OCI-LY7 (cell line): Measurements from ENCODE around the gene MPC1. TPM values are rescaled to one million over a fixed set of nuclear protein-coding genes. Genes with fewer than 3 reads are reported as not detected.

Experiments
- BruUV-seq: library from RNA; stranded (reverse); fragments of 400-500 nt; replicated peaks from 2 replicates; lab custom pipeline; 2021; lab: Mats Ljungman, UMichigan
- CTCF ChIA-PET: fragments of 300-600 bp; sonication (Branson Sonifier 250); formaldehyde crosslinking; loops from one replicate; lab custom pipeline; 2022; ENCODE audit warnings: antibody characterized with exemption; ENCODE audit not compliant: unreplicated experiment; lab: Charles Lee
- POLR2A ChIA-PET: fragments of 300-600 bp; sonication (Branson Sonifier 250); formaldehyde crosslinking; loops from one replicate; lab custom pipeline; 2022; ENCODE audit warnings: antibody characterized with exemption; lab: Charles Lee
- DNase-seq: peaks from one replicate; pipeline ENCODE4 v3.0.0-alpha.2; 2015; ENCODE audit warnings: low spot score
- H2AFZ ChIP-seq: fragments of 200-600 bp; sonication (generic), shearing (Covaris generic); 2 replicates; pipeline ENCODE4 v1.6.1; 2014; ENCODE audit warnings: mild to moderate bottlenecking, antibody characterized with exemption, low read length, moderate library complexity
- H3K27ac ChIP-seq: fragments of 200-600 bp; sonication (generic); 2 replicates; pipeline ENCODE4 v1.5.1; 2014; ENCODE audit warnings: mixed run types, low read depth, mild to moderate bottlenecking, moderate library complexity, low read length, inconsistent platforms; ENCODE audit not compliant: poor library complexity, severe bottlenecking
- H3K36me3 ChIP-seq: fragments of 200-600 bp; sonication (generic); 2 replicates; pipeline ENCODE4 v1.6.1; 2014; ENCODE audit warnings: mild to moderate bottlenecking, antibody characterized with exemption, low read length, moderate library complexity, mixed read lengths; ENCODE audit not compliant: insufficient read depth
- H3K4me1 ChIP-seq: fragments of 200-600 bp; sonication (generic); 2 replicates; pipeline ENCODE4 v1.5.1; 2014; ENCODE audit warnings: mild to moderate bottlenecking, low read length; ENCODE audit not compliant: insufficient read depth, poor library complexity, severe bottlenecking
- H3K4me2 ChIP-seq: fragments of 200-600 bp; sonication (generic); 2 replicates; pipeline ENCODE4 v1.6.1; 2014; ENCODE audit warnings: mild to moderate bottlenecking, low read length
- H3K4me3 ChIP-seq: fragments of 200-600 bp; sonication (generic); 2 replicates; pipeline ENCODE4 v1.5.1; 2014; ENCODE audit warnings: mild to moderate bottlenecking, low read depth, low read length; ENCODE audit not compliant: poor library complexity, severe bottlenecking
- H3K79me2 ChIP-seq: fragments of 200-600 bp; sonication (generic); 2 replicates; pipeline ENCODE4 v1.6.1; 2016; ENCODE audit warnings: low read depth, mild to moderate bottlenecking, low read length, moderate library complexity, mixed read lengths; ENCODE audit not compliant: insufficient read depth
- H3K9me2 ChIP-seq: fragments of 200-600 bp; sonication (generic); 2 replicates; pipeline ENCODE4 v1.6.1; 2016; ENCODE audit warnings: mild to moderate bottlenecking, low read length, mixed read lengths; ENCODE audit not compliant: insufficient read depth
- H3K9me3 ChIP-seq: fragments of 200-600 bp; sonication (generic); 2 replicates; pipeline ENCODE4 v1.6.1; 2014; ENCODE audit warnings: mild to moderate bottlenecking, mixed run types, low read length, mixed read lengths
- H4K20me1 ChIP-seq: fragments of 200-600 bp; sonication (generic); 2 replicates; pipeline ENCODE4 v1.6.1; 2014; ENCODE audit warnings: mild to moderate bottlenecking, antibody characterized with exemption, low read length, moderate library complexity, mixed read lengths; ENCODE audit not compliant: insufficient read depth
- EZH2phosphoT487 ChIP-seq: fragments of 200-600 bp; sonication (generic); IDR thresholded peaks from 2 replicates; pipeline ENCODE4 v1.6.1; 2018; ENCODE audit warnings: low read depth, borderline replicate concordance, mild to moderate bottlenecking, mixed run types, antibody characterized with exemption, low read length, moderate library complexity, mixed read lengths
- intact Hi-C: fragments of 100-400 bp; cut with micrococcal nuclease; formaldehyde crosslinking; loops from one replicate; pipeline ENCODE4 v1.10.0; 2022; ENCODE audit not compliant: unreplicated experiment
- total RNA-seq, 2 experiments: library from RNA; depleted of rRNA in 1 of 2; stranded (reverse); fragments of >200 nt in 1 of 2; shearing (Covaris generic) in 1 of 2; gene quantifications; 2 replicates each; pipeline ENCODE4 v1.2.3, GENCODE V29; 2014 to 2022
- TF ChIP-seq, protein P1 (sequence below): fragments of 200-600 bp; sonication (generic); conservative IDR thresholded peaks from 2 replicates; pipeline ENCODE4 v1.5.1; 2014; ENCODE audit warnings: mild to moderate bottlenecking, antibody characterized with exemption, low read length, moderate library complexity, mixed read lengths

MPC1 gene
- total RNA-seq, 2 experiments from 2014 or later = 36.1 to 38.1 TPM

DNA sequence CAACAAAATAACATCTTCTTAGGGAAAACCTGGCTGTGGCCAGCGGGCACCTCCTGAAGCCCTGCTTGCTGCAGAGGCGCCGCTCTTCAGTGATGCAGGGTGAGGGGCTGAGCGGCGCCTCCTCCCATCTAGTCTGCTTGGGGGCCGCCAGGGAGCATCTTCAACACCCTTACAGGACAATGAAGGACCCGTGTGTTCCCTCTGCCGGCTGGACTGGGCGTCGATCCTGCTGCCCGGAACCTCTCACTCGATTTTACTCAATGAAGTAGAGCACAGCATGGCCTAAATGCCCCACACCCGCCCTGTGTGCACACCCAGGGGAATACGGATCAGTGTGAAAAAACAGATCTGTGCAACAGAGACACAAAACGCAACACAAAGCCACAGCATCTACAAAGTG is 28.5 kb upstream of the MPC1 start:
- Histone ChIP-seq H2AFZ (no peak overlapping the region), H3K36me3 (no peaks in the 10 kb centered on the region), H3K27ac (no peak overlapping the region), H3K4me3 (no peak overlapping the region), H3K9me2 (no peaks in the 10 kb centered on the region), H3K4me1 (no peaks in the 10 kb centered on the region), H4K20me1 (no peaks in the 10 kb centered on the region), H3K9me3 (no peaks in the 10 kb centered on the region), H3K4me2 (no peak overlapping the region), H3K79me2 (no peaks in the 10 kb centered on the region)
- BruUV-seq = no TSS peak
- POLR2A ChIA-PET = interaction anchor here (0.7 to 1.0 kb wide), 2 partner anchors 85 to 127 kb away, joined by 3 read pairs; no protein-coding TSS in a partner anchor
- no peak for TF ChIP-seq EZH2phosphoT487
- TF ChIP-seq, protein P1, sequence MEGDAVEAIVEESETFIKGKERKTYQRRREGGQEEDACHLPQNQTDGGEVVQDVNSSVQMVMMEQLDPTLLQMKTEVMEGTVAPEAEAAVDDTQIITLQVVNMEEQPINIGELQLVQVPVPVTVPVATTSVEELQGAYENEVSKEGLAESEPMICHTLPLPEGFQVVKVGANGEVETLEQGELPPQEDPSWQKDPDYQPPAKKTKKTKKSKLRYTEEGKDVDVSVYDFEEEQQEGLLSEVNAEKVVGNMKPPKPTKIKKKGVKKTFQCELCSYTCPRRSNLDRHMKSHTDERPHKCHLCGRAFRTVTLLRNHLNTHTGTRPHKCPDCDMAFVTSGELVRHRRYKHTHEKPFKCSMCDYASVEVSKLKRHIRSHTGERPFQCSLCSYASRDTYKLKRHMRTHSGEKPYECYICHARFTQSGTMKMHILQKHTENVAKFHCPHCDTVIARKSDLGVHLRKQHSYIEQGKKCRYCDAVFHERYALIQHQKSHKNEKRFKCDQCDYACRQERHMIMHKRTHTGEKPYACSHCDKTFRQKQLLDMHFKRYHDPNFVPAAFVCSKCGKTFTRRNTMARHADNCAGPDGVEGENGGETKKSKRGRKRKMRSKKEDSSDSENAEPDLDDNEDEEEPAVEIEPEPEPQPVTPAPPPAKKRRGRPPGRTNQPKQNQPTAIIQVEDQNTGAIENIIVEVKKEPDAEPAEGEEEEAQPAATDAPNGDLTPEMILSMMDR = no peak
- intact Hi-C loops = no loop called here
- CTCF ChIA-PET = no interaction called here
- no peak for DNase-seq

DNA sequence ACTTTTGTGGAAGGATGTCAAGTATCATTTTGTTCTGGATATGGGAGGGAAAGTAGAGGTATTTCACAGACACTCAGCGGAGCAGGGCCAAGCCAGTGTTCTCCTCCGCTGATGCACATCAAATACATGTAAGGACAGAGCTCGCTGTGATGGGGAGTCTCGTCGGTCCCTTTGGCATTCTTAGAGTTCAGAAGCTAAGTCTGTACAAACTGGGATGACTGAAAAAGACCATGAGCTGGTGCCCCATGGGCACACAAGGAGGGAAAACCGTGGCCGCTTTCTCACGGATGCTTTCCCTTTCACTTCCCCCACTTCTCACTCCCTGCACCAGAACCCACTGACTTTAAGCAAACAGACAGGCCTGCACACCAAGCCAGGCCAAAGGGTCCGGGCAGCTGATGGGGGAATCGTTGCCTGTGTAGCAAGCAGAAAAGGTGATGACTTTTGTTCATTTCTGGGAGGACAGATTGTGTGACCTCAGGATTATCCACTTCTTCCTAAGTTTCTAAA is 27.7 kb upstream of the MPC1 start:
- ChIA-PET POLR2A (interaction anchor here (0.7 to 1.0 kb wide), 2 partner anchors 84 to 127 kb away, joined by 3 read pairs; no protein-coding TSS in a partner anchor), CTCF (no interaction called here)
- Histone ChIP-seq H3K79me2 (no peaks in the 10 kb centered on the region), H3K4me2 (no peak overlapping the region), H3K27ac (no peak overlapping the region), H2AFZ (no peak overlapping the region), H3K4me3 (no peak overlapping the region), H3K36me3 (no peaks in the 10 kb centered on the region), H4K20me1 (no peaks in the 10 kb centered on the region), H3K9me2 (no peaks in the 10 kb centered on the region), H3K4me1 (no peaks in the 10 kb centered on the region), H3K9me3 (no peaks in the 10 kb centered on the region)
- intact Hi-C loops = no loop called here
- no TSS peak for BruUV-seq
- DNase-seq = no peak
- TF ChIP-seq EZH2phosphoT487 = no peak
- TF ChIP-seq, protein P1 = no peak

DNA sequence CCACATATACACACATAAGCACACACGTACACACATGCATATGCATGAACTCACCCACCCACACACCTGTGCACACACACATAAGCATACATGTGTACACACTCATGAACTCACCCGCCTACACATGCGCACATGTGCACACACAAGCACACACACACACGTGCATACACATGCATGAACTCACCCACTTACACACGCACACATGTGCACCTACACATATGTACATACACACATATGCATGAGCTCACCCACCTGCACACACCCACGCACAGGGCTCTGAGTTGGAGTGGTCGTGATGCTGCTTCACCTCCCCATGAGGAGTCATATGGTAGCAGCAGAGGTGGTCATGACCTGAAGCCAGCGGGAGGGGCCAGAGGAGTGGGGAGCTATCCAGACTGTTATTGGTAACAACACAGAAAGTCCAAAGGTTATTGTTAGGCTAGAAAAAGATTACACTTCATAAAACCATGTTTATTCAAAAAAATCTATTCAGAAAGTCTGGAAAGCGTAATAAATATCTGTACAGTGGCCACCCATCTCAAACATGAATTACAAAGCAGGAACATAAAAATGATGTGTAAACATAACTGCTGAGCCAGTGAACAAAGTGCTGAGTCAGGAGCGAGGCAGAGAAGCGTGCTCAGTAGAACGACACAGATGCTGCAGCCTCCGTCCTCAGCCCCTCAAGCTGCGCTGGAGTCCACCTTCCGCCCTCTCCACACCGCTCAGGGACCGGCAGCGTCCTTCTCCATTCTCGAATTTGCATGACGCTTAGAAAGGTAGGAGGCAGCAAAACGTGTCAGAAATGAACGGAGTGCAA is 26.4 kb upstream of the MPC1 start:
- POLR2A ChIA-PET = interaction anchor here (0.6 kb wide), 1 partner anchor 1403 kb away, joined by 3 read pairs; no protein-coding TSS in a partner anchor
- TF ChIP-seq, protein P1 = no peak
- no peak for TF ChIP-seq EZH2phosphoT487
- BruUV-seq = no TSS peak

More for the DNA sequence above, 26.4 kb upstream of the MPC1 start:
- Histone ChIP-seq H3K4me2 (no peak overlapping the region), H3K36me3 (no peaks in the 10 kb centered on the region), H3K27ac (no peak overlapping the region), H3K4me3 (no peak overlapping the region), H4K20me1 (no peaks in the 10 kb centered on the region), H3K9me3 (no peaks in the 10 kb centered on the region), H3K4me1 (no peaks in the 10 kb centered on the region), H3K9me2 (no peaks in the 10 kb centered on the region), H2AFZ (no peak overlapping the region), H3K79me2 (no peaks in the 10 kb centered on the region)
- no peak for DNase-seq
- intact Hi-C loops = no loop called here
- CTCF ChIA-PET = no interaction called here
